NCI-H1694 treated with DMSO at 0.1 percent for 48 hours (cell line): ENCODE measurements around the gene ATP6V0A1.
A peak's percentile ranks its signal among the peaks of the same experiment; 100 is the strongest.

Experiments used
- DNase-seq: peaks from one replicate; lab custom pipeline; 2025; lab: John Stamatoyannopoulos, UW

Gene ATP6V0A1

DNA sequence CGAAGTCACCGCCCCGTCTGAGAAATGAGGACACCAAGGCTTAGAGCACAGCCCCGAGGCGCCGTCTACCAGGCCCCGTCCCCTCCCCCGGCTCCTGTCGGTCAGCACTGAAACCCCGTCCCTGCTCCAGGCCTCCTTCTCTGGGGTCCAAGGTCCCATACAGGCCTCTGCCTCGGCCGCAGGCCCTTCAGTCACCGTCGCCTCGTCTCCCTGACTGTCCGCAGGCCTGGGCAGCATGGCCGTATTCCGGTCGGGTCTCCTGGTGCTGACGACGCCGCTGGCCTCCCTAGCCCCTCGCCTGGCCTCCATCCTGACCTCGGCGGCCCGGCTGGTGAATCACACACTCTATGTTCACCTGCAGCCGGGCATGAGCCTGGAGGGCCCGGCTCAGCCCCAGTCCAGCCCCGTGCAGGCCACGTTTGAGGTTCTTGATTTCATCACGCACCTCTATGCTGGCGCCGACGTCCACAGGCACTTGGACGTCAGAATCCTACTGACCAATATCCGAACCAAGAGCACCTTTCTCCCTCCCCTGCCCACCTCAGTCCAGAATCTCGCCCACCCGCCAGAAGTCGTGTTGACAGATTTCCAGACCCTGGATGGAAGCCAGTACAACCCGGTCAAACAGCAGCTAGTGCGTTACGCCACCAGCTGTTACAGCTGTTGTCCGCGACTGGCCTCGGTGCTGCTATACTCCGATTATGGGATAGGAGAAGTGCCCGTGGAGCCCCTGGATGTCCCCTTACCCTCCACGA, 103.9 kb downstream of the ATP6V0A1 start:
- no peak for DNase-seq

DNA sequence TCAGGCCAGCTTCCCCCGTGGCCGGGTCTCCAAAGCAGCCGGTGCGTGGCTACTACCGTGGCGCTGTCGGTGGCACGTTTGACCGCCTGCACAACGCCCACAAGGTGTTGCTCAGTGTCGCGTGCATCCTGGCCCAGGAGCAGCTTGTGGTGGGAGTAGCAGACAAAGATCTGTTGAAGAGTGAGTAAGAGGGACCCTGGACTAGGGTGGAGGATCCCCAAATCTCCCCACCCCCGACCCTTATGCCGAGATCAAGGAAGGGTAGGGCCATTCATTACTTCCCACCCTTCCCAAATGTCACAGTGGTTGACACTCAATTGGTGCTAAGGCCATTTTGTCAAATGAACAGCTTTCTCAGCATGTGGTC, 104.4 kb downstream of the ATP6V0A1 start:
- DNase-seq = no peak

DNA sequence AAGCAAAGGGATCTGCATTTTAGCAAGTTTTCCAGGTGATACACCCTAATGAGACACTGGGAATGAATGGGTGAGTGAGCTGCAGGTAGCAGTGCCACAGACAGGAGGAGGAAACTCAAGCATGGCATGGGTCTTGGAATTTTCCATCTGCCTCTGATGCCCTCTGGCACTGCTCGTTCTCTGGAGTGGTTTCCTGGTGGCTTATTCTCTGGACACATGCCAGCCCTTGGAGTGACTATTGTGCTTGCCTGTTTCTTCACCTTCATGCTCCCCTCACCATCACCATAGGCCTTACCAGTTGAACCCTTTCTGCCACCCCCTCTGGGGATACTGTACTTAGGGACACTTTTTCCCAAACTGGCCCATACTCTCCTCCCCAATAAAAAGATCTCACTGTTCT, 104.9 kb downstream of the ATP6V0A1 start:
- DNase-seq = no peak

GRCh38 chr17:42563950-42564349, 105.3 kb downstream of the ATP6V0A1 start:
- DNase-seq = no peak

DNA sequence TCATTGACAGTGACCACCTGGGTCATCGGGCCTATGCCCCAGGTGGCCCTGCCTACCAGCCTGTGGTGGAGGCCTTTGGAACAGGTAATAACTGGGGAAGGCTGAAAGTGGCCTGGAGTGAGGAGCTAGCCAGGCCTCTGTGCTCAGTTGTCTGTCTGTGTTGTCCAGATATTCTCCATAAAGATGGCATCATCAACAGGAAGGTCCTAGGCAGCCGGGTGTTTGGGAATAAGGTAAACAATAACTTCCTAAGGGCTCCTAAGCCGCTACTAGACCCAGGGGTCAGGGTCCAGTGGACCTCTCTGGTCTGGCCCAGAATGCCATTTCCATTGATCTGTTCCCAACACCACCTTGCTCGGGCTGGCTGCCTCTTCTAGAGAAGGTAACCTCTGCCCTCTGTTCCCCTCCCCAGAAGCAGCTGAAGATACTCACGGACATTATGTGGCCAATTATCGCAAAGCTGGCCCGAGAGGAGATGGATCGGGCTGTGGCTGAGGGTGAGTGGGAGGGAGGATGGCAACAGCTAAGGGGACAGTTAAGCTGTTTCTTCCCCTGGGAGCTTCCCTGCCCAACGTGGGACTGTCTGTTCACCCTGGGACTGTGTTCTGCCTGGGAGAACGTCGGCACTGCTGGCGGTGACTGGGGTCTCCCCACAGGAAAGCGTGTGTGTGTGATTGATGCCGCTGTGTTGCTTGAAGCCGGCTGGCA, 106.3 kb downstream of the ATP6V0A1 start:
- no peak for DNase-seq

DNA sequence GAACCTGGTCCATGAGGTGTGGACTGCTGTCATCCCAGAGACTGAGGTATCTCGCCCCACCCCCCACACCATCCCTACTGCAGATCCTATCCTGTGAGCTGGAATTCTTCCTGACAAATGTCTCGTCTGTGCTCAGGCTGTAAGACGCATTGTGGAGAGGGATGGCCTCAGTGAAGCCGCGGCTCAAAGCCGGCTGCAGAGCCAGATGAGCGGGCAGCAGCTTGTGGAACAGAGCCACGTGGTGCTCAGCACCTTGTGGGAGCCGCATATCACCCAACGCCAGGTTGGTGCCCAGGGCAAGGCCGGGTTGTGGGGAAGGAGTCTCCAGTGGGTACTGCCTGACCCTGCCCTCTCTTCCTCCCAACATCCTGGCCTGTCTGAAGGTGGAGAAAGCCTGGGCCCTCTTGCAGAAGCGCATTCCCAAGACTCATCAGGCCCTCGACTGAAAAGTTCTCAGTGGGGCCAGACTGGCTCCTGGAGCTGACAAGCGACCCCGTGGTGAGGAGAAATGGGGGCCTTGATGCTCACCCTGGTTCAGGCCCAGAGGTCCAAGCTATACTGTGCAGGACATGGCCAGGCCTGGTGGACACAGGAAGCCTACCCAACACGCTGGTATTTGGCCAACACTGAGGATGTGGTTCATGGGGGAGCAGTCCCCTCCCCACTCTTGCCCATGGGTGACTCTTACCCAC, 107.0 kb downstream of the ATP6V0A1 start:
- DNase-seq = no peak

DNA sequence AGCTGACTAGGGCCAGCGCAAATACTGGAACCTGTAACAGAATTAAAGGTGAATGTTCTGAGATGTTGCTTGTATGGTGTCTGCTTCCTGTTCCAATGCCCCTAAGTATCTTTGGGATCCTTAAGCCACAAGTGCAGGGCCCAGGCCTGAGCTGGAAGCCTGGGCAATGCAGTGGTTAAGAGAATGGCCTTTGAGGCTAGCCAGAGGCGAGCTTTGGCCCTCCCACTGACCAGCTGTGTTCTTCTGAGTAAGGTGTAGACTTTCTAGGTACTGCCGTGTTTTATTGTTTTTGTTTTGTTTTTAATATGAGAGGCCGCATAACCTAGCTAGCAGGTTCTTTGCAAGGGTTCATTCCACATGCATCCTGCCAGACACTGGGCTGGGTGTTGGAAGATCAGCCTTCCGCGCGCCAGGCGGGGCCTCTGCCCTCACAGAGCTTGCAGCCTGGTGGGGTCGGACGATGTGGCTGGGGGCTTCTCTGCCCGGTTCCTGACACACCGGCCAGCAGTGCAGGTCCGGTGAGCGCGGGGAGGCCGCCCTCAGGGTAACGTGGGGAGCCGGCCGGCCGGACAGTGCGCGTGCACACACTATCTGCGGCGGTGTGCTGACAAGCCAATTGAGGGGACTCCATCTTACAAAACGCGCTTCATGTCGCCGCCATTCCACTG, 107.7 kb downstream of the ATP6V0A1 start:
- DNase-seq = no peak

DNA sequence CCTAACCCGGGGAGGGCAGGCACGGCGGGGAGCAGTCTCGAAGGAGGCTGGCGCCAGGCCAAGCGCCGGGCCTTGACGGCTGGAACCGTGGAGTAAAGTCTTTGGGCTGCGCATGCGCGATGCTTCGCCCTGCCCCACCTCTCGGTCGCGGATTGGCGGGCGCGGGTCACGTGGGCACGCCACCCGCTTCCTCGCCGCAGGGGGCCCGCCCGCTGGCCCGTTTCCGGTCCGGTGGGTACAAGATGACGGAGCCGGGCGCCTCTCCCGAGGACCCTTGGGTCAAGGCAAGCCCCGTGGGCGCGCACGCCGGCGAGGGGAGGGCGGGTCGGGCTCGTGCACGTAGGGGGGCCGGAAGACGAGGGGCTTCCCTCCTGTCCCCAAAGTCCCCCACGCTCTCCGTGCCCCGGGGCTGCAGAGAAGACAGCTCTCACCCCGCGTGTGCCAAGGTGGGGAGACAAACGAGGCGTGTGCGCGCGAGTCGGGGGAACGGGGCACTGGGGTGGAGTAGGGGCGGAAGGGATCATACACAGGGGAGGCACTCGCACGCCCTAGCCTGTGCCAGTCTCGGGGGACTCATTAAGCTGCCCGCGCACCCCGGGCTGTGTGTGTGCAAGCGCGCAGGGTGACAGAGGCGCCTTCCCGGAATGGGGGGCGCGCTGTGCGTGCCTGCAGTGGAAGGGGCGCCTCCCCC, 108.3 kb downstream of the ATP6V0A1 start, which contains the start of gene MLX:
Gene MLX (plus strand): TSS at position 218 of the 691 bp plus-strand sequence. CDS start 25 bp downstream, at position 243.
- DNase-seq = peak; percentile 86

DNA sequence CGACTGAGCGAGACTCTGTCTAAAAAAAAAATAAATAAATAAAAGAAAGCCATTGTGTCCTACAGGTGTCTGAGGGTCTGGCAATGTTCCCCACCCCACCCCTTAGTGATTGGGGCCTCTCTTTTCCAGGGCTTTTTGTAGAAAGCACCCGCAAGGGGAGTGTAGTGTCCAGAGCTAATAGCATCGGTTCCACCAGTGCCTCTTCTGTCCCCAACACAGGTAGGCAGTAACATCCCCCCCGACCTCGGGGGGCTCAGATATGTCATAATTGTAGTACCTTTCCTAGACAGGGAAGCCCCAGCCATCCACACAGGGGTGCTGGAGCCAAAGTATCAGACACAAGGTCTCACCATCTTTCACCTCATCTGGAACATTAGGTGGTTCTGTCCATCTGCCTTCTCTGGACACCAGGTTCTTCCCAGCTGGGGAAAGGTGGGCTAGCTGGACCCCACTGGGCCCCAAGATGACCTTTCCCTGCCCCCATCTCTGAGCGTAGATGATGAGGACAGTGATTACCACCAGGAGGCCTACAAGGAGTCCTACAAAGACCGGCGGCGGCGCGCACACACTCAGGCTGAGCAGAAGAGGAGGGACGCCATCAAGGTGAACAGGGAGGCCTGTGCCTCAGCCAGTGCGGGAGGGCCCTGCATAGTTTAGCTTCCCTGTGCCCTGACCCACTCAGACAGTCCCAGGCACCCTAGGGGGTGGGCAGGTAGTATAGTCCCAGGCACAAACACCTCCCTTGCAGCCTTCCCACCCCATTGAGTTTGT, 109.8 kb downstream of the ATP6V0A1 start:
- no peak for DNase-seq

DNA sequence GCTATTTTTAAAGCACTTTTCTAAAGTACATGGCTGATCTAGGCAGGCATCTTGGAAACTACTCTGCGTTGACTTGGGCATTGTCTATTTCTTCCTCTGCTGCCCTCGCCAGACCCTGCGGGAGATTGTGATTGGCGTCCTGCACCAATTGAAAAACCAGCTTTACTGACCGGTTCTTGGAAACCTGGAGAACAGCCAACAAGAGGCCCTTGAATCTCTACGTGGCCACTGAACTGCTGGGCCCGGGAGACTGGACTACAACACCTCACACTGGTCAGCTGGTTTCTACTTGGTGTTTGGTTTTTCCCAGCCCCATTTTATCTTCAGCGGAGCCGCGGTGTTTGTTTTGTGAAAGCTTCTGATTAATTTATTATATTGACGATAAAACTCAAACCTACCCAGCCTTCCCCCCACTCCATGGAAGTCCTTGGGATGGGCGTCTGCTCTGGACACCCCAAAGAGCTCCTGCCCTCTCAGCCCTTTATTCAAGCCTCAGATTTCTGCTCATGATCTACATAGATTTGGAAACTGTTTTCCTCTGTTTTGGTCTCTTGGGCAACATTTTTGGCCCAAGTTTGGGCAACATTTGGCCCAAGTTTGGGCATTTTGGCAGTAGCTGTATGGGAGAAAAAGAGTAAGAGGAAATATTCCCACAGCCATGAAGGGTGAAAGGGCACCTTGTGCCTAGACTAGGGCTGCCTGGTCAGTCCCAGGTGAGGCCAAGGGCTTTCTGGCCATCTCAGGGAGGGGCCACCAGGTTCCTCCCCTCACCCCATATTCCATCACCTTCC, 113.0 kb downstream of the ATP6V0A1 start:
- no peak for DNase-seq
